GM12865 (cell line): ENCODE data around the gene AUNIP.

ENCODE experiments used
- DNase-seq: peaks from one replicate; pipeline ENCODE4 v3.0.0; 2010; ENCODE audit warnings: low read depth
- H3K4me3 ChIP-seq: 2 replicates; pipeline ENCODE4 v1.5.1; 2011; ENCODE audit warnings: mild to moderate bottlenecking, low read depth, low read length, control low read depth
- TF ChIP-seq, protein P1 (sequence below): IDR thresholded peaks from 2 replicates; pipeline ENCODE4 v1.5.1; 2011; ENCODE audit warnings: low read length, control low read depth, low read depth, inconsistent platforms; ENCODE audit not compliant: insufficient read depth; ENCODE audit errors: missing control alignments

AUNIP gene

DNA sequence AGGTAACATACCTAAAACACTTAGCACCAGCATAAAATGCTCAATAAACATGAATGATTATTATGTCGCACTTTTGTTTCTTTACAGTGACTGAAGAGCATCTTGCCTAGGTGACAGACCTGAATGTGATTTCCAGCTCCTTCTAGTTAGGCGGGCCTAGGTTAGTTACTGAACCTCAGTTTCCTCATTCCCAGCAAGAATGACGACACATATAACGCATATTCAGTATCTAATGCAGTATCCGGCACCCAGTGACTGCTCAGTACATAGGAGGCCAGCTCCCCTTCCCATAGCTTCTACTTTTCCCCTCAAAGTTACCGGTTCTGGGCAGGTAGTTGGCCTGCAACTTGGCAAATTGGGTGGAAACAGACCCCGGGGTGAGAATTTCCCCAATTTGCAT lies 763 bp downstream of the AUNIP start:
- DNase-seq: peak; percentile 19
- peak overlapping the region; percentile 98 for H3K4me3 ChIP-seq
- TF ChIP-seq, protein P1, sequence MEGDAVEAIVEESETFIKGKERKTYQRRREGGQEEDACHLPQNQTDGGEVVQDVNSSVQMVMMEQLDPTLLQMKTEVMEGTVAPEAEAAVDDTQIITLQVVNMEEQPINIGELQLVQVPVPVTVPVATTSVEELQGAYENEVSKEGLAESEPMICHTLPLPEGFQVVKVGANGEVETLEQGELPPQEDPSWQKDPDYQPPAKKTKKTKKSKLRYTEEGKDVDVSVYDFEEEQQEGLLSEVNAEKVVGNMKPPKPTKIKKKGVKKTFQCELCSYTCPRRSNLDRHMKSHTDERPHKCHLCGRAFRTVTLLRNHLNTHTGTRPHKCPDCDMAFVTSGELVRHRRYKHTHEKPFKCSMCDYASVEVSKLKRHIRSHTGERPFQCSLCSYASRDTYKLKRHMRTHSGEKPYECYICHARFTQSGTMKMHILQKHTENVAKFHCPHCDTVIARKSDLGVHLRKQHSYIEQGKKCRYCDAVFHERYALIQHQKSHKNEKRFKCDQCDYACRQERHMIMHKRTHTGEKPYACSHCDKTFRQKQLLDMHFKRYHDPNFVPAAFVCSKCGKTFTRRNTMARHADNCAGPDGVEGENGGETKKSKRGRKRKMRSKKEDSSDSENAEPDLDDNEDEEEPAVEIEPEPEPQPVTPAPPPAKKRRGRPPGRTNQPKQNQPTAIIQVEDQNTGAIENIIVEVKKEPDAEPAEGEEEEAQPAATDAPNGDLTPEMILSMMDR: no peak

DNA sequence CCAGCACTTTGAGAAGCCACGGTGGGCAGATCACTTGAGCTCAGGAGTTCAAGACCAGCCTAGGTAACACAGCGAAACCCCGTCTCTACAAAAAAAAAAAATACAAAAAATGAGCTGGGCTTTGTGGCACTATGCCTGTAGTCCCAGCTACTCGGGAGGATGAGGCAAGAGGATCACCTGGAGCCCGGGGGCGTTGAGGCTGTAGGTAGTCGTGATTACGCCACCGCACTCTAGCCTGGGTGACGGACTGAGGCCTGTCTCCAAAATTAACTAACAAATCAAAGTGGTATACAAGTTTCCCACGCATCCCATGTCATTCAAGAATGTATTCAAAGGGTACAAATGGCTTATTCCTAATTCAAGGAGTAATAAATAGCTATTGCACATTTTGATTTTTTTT lies 2.4 kb downstream of the AUNIP start:
- H3K4me3 ChIP-seq: no peak overlapping the region
- TF ChIP-seq, protein P1: no peak
- DNase-seq: no peak

DNA sequence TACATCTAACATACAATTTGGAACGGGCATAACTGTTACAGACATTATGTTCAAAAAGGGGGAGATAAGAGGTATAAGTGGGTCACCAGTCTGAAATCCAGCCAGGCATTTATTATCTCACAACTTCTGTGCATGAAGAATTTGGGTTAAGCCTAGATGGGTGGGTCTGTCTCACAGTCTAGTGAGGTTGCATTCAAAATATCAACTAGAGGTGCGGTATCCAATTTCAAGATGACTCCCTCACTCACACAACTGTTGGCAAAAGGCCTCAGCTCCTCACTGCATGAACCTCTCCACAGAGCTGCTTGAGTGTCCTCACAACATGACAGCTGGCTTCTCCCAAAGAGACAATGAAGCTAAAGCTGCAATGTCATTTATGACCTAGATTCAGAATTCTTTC lies 4.7 kb downstream of the AUNIP start:
- DNase-seq: no peak
- H3K4me3 ChIP-seq: no peak overlapping the region
- TF ChIP-seq, protein P1: no peak

DNA sequence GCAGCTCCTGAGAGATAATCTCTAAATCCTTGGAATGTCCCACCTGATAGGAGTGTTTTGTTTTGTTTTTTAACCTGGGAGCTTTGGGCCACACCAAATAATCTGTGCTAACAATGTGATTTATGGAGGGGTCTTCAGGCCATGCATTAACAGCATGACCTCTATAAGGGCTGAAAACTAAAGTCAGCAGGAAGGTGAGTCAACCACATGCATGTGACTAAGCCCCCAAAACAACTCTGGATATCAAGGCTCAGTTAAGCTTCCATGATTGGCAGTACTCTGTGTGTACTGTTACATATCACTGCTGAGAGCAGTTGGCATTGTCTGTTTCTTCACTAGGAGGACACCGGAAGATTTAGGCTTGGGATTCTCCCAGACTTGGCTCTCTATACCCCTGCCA lies 10.7 kb downstream of the AUNIP start:
- DNase-seq: no peak
- no peak overlapping the region for H3K4me3 ChIP-seq
- TF ChIP-seq, protein P1: no peak

DNA sequence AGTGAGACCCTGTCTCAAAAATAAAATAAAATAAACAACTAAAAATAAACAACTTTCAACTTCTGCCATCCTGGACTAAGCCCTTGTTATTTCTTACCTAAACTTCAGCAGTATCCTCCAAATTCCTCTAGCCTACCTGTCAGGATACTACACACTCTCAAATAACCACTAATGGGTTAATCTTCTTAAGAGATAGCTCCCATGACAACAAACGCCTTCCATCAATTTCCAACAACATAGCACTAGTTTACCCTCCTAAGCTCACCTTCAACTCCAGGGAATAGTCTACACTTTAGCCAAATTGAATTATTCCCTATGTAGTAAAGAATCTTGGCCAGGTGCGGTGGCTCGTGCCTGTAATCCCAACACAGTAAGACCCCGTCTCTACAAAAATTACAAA lies 11.3 kb downstream of the AUNIP start:
- TF ChIP-seq, protein P1: no peak
- DNase-seq: no peak
- no peak overlapping the region for H3K4me3 ChIP-seq

DNA sequence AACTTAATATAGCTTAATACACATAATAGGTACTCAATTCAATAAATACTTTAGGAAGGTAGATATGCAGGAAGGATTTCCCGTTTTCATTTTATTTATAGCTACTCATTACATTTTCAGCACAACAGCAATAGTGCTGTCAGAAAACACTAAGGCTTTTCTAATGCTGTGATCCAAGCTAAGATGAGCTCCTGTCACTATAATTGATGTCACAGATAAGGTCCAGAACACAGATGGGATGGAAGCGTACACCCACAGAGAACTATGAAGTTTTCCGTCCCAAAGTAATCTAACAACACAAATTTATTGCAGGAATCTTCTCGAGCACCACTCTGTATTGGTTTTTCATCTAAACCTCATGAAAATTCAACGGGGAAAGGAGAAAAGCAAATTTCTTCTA lies 13.6 kb downstream of the AUNIP start:
- H3K4me3 ChIP-seq: no peak overlapping the region
- TF ChIP-seq, protein P1: no peak
- DNase-seq: no peak

DNA sequence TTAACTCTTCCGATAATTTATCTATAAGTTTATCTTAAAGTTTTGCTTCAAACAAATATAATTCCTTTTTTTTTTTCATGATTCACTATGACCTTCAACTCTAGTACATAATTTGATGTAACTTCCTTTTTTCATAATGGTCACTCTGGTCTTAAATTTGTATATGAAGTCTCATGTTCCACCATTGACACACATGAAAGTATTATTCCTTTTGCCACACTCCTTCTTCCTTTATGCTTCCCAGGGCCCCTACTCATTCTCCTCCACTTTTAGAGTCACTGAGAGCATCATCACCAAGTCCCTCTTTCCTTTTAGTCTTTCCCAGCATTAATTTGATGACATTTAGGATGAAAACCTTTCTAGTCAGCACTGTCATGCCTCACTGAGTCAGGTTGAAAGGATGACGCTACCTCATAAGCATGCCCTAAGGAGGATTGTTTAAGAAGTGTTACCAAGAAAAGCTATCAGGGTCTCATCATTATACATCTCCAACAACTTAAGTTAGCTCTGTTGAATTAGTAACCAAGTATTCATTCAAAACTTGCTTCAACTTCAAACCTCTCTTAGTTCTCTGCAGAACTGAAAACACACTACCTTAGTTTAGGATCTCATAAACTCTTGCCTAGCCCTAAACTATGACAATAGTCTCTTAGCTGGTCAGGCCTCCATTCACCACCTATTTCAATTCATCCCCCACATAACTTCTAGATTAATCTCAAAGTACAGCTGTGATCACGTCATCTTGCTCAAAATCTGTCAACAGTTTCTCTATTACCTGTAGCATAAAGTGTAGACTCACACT lies 14.5 kb downstream of the AUNIP start:
- no peak overlapping the region for H3K4me3 ChIP-seq
- no peak for DNase-seq
- TF ChIP-seq, protein P1: no peak
